ENCODE measurements around the gene OR10P1. TPM values are rescaled to one million over a fixed set of nuclear protein-coding genes. Genes with fewer than 3 reads are reported as not detected.

OR10P1 gene
- total RNA-seq, 3 donors from 2014 or later (not counting 1 experiment from before 2014, with no cell fraction given), result not detected

- no peak for DNase-seq
- no peak overlapping the region for H3K4me3 Mint-ChIP-seq
- H3K36me3 Mint-ChIP-seq, result no peaks in the 10 kb centered on the region
- WGBS (ENCODE audit: insufficient coverage), result no CpG with 5 or more reads among the region's 1 CpG
- H3K27ac Mint-ChIP-seq, result no peak overlapping the region
- no peaks in the 10 kb centered on the region for H3K4me1 ChIP-seq (ENCODE audit: control insufficient read depth, insufficient read depth, low read length)
- H3K27me3 Mint-ChIP-seq (ENCODE audit: low read depth in 2 of 2), result peaks cover 3 to 12% of the 10 kb centered on the region in 2 donors
- ATAC-seq, result no peak
- no peak overlapping the region for H3K27ac ChIP-seq (ENCODE audit: low read length)
- TF ChIP-seq, protein P1, sequence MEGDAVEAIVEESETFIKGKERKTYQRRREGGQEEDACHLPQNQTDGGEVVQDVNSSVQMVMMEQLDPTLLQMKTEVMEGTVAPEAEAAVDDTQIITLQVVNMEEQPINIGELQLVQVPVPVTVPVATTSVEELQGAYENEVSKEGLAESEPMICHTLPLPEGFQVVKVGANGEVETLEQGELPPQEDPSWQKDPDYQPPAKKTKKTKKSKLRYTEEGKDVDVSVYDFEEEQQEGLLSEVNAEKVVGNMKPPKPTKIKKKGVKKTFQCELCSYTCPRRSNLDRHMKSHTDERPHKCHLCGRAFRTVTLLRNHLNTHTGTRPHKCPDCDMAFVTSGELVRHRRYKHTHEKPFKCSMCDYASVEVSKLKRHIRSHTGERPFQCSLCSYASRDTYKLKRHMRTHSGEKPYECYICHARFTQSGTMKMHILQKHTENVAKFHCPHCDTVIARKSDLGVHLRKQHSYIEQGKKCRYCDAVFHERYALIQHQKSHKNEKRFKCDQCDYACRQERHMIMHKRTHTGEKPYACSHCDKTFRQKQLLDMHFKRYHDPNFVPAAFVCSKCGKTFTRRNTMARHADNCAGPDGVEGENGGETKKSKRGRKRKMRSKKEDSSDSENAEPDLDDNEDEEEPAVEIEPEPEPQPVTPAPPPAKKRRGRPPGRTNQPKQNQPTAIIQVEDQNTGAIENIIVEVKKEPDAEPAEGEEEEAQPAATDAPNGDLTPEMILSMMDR (IDR thresholded peaks at IDR 0.05), result no peak
- H3K27me3 ChIP-seq (ENCODE audit: control insufficient read depth, insufficient read depth, low read length), result no peaks in the 10 kb centered on the region
- intact Hi-C loops (cut with micrococcal nuclease), result no loop called here
- no peaks in the 10 kb centered on the region for H3K36me3 ChIP-seq (ENCODE audit: control insufficient read depth, insufficient read depth, low read length)
- no peaks in the 10 kb centered on the region for H3K9me3 ChIP-seq (ENCODE audit: control insufficient read depth, insufficient read depth, low read length)
- no peaks in the 10 kb centered on the region for H3K9me3 Mint-ChIP-seq
- no peak overlapping the region for H3K4me3 ChIP-seq (ENCODE audit: low read length)
- no peaks in the 10 kb centered on the region for H3K4me1 Mint-ChIP-seq
Observed at GRCh38 chr12:55663391-55663790, 26.7 kb downstream of the OR10P1 start.

- TF ChIP-seq, protein P1 (IDR thresholded peaks at IDR 0.05), result no peak
- Histone ChIP-seq H3K36me3 (ENCODE audit: control insufficient read depth, insufficient read depth, low read length) (no peaks in the 10 kb centered on the region), H3K4me3 (ENCODE audit: low read length) (no peak overlapping the region), H3K27ac (ENCODE audit: low read length) (no peak overlapping the region), H3K9me3 (ENCODE audit: control insufficient read depth, insufficient read depth, low read length) (no peaks in the 10 kb centered on the region), H3K27me3 (ENCODE audit: control insufficient read depth, insufficient read depth, low read length) (no peaks in the 10 kb centered on the region), H3K4me1 (ENCODE audit: control insufficient read depth, insufficient read depth, low read length) (no peaks in the 10 kb centered on the region)
- Mint-ChIP-seq H3K4me1 (no peaks in the 10 kb centered on the region), H3K36me3 (no peaks in the 10 kb centered on the region), H3K9me3 (no peaks in the 10 kb centered on the region), H3K27ac (no peak overlapping the region), H3K27me3 (ENCODE audit: low read depth in 2 of 2) (peaks cover 3 to 12% of the 10 kb centered on the region in 2 donors), H3K4me3 (no peak overlapping the region)
- intact Hi-C loops (cut with micrococcal nuclease), result no loop called here
- ATAC-seq (no peak), DNase-seq (no peak)
- WGBS (ENCODE audit: insufficient coverage), result 88% methylated on average over 10 of the region's 10 CpGs
Observed at GRCh38 chr12:55664826-55665225, 28.1 kb downstream of the OR10P1 start.

- no peak overlapping the region for H3K4me3 Mint-ChIP-seq
- WGBS (ENCODE audit: insufficient coverage), result 73% methylated on average over 5 of the region's 7 CpGs
- no peaks in the 10 kb centered on the region for H3K36me3 ChIP-seq (ENCODE audit: control insufficient read depth, insufficient read depth, low read length)
- no peaks in the 10 kb centered on the region for H3K9me3 Mint-ChIP-seq
- no peaks in the 10 kb centered on the region for H3K4me1 ChIP-seq (ENCODE audit: control insufficient read depth, insufficient read depth, low read length)
- intact Hi-C loops (cut with micrococcal nuclease), result no loop called here
- no peak overlapping the region for H3K27ac ChIP-seq (ENCODE audit: low read length)
- H3K4me1 Mint-ChIP-seq, result no peaks in the 10 kb centered on the region
- H3K36me3 Mint-ChIP-seq, result no peaks in the 10 kb centered on the region
- ATAC-seq (no peak), DNase-seq (no peak)
- H3K9me3 ChIP-seq (ENCODE audit: control insufficient read depth, insufficient read depth, low read length), result no peaks in the 10 kb centered on the region
- no peaks in the 10 kb centered on the region for H3K27me3 ChIP-seq (ENCODE audit: control insufficient read depth, insufficient read depth, low read length)
- no peak overlapping the region for H3K4me3 ChIP-seq (ENCODE audit: low read length)
- no peak overlapping the region for H3K27ac Mint-ChIP-seq
- H3K27me3 Mint-ChIP-seq (ENCODE audit: low read depth in 2 of 2), result peaks cover 0 to 3% of the 10 kb centered on the region in 2 donors
- TF ChIP-seq, protein P1 (IDR thresholded peaks at IDR 0.05), result no peak
Observed at GRCh38 chr12:55666508-55666907, 29.8 kb downstream of the OR10P1 start.

DNA sequence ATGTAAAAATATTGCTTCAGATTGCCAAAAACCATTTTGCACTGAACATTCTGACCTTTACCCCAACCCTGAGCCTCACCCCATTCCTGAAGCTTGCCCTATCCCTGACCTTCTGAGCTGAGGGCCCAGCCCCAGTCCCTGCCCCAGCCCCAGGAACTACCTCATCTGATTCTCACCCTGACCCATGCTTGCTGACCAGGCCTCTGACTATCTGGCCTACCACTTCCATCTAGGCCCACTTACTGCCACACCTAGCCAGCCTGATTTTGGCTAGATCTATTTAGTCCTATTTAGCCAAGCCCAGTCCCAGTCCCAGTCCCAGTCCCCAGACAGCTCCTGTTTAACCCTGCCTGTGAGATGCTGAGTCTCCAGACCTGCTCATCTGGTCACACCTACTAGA is 33.6 kb downstream of the OR10P1 start:
- Histone ChIP-seq H3K4me3 (ENCODE audit: low read length) (no peak overlapping the region), H3K27me3 (ENCODE audit: control insufficient read depth, insufficient read depth, low read length) (no peaks in the 10 kb centered on the region), H3K36me3 (ENCODE audit: control insufficient read depth, insufficient read depth, low read length) (no peaks in the 10 kb centered on the region), H3K27ac (ENCODE audit: low read length) (no peak overlapping the region), H3K4me1 (ENCODE audit: control insufficient read depth, insufficient read depth, low read length) (no peaks in the 10 kb centered on the region), H3K9me3 (ENCODE audit: control insufficient read depth, insufficient read depth, low read length) (no peaks in the 10 kb centered on the region)
- DNase-seq (no peak), ATAC-seq (no peak)
- no peaks in the 10 kb centered on the region for H3K4me1 Mint-ChIP-seq
- H3K9me3 Mint-ChIP-seq, result no peaks in the 10 kb centered on the region
- H3K27ac Mint-ChIP-seq, result no peak overlapping the region
- H3K4me3 Mint-ChIP-seq, result no peak overlapping the region
- intact Hi-C loops (cut with micrococcal nuclease), result no loop called here
- H3K27me3 Mint-ChIP-seq (ENCODE audit: low read depth in 2 of 2), result peaks cover 0 to 4% of the 10 kb centered on the region in 2 donors
- TF ChIP-seq, protein P1 (IDR thresholded peaks at IDR 0.05), result no peak
- H3K36me3 Mint-ChIP-seq, result no peaks in the 10 kb centered on the region

Measured in natural killer cell (primary cell).